Epithelial cell of esophagus (primary cell): ENCODE measurements around the gene GMPR2.

Source experiments
- DNase-seq: peaks from one replicate; pipeline ENCODE4 v3.0.0; 2010; ENCODE audit warnings: low read depth
- H3K4me3 ChIP-seq: 2 replicates; pipeline ENCODE4 v1.5.1; 2011; ENCODE audit warnings: mild to moderate bottlenecking, low read length, control low read depth
- TF ChIP-seq, protein P1 (sequence below): IDR thresholded peaks from 2 replicates; pipeline ENCODE4 v1.5.1; 2011; ENCODE audit warnings: low read depth, mild to moderate bottlenecking, low read length, control low read depth, inconsistent platforms; ENCODE audit not compliant: insufficient read depth; ENCODE audit errors: missing control alignments

GMPR2 gene

GRCh38 chr14:24283796-24284460 is 51.2 kb downstream of the GMPR2 start:
- TF ChIP-seq, protein P1, sequence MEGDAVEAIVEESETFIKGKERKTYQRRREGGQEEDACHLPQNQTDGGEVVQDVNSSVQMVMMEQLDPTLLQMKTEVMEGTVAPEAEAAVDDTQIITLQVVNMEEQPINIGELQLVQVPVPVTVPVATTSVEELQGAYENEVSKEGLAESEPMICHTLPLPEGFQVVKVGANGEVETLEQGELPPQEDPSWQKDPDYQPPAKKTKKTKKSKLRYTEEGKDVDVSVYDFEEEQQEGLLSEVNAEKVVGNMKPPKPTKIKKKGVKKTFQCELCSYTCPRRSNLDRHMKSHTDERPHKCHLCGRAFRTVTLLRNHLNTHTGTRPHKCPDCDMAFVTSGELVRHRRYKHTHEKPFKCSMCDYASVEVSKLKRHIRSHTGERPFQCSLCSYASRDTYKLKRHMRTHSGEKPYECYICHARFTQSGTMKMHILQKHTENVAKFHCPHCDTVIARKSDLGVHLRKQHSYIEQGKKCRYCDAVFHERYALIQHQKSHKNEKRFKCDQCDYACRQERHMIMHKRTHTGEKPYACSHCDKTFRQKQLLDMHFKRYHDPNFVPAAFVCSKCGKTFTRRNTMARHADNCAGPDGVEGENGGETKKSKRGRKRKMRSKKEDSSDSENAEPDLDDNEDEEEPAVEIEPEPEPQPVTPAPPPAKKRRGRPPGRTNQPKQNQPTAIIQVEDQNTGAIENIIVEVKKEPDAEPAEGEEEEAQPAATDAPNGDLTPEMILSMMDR = no peak
- H3K4me3 ChIP-seq = no peak overlapping the region
- peak; percentile 60 for DNase-seq

- no peak overlapping the region for H3K4me3 ChIP-seq
- TF ChIP-seq, protein P1 = no peak
- no peak for DNase-seq
Measured at GRCh38 chr14:24284501-24285035, 51.8 kb downstream of the GMPR2 start.

GRCh38 chr14:24285351-24285750 is 52.6 kb downstream of the GMPR2 start:
- TF ChIP-seq, protein P1 = peak; percentile 6
- DNase-seq = peak; percentile 47
- H3K4me3 ChIP-seq = no peak overlapping the region

DNA sequence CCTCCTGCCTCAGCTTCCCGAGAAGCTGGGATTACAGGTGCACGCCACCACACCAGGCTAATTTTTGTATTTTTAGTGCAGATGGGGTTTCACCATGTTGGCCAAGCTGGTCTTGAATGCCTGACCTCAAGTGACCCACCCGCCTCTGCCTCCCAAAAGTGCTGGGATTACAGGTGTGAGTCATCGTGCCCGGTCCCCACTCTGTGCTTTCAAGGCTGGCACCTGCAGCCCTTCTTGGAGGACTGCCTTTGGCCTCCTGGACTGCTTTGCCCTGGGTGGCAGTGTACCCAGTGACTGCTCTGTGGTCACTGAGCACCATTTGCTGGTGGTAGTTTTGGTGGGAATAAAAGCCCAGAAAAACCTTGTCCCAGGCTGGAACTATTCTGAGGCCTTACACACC is 54.3 kb downstream of the GMPR2 start:
- TF ChIP-seq, protein P1 = no peak
- H3K4me3 ChIP-seq = no peak overlapping the region
- DNase-seq = no peak
